CD14-positive monocyte (primary cell): Measurements from ENCODE around the gene SYTL2. TPM values are rescaled to one million over a fixed set of nuclear protein-coding genes. Genes with fewer than 3 reads are reported as not detected.

Experiments used
- DNase-seq, 3 donors: peaks; one replicate each; pipeline ENCODE4 v3.0.0-alpha.2; 2011 to 2022
- H2AFZ ChIP-seq: 2 replicates; pipeline ENCODE4 v1.6.0; 2012; ENCODE audit warnings: mild to moderate bottlenecking, low read depth, low read length, inconsistent platforms; ENCODE audit not compliant: insufficient read depth, poor library complexity, severe bottlenecking
- H3K27ac ChIP-seq, 2 donors: 1 replicate in 1 of 2; 2 replicates in 1 of 2; pipeline ENCODE4 v1.5.1; 2012 to 2013; ENCODE audit warnings: low read length in 2 of 2, control low read depth in 1 of 2, inconsistent platforms in 1 of 2, low read depth in 1 of 2, mild to moderate bottlenecking in 1 of 2
- H3K27me3 ChIP-seq, 2 donors: one replicate each; pipeline versions ENCODE4 v1.6.0 to v1.6.1; 2011 to 2013; ENCODE audit warnings: low read length in 2 of 2; ENCODE audit not compliant: control insufficient read depth in 2 of 2, insufficient read depth in 2 of 2
- H3K36me3 ChIP-seq, 2 donors: replicated peaks in 1 of 2; 1 replicate in 1 of 2; 2 replicates in 1 of 2; pipeline versions ENCODE4 v1.5.1 to v1.6.1; 2012 to 2013; ENCODE audit warnings: low read length in 2 of 2, control low read depth in 1 of 2, inconsistent platforms in 1 of 2, mild to moderate bottlenecking in 1 of 2; ENCODE audit not compliant: insufficient read depth in 2 of 2, control insufficient read depth in 1 of 2
- H3K4me1 ChIP-seq, 2 donors: 1 replicate in 1 of 2; 2 replicates in 1 of 2; pipeline versions ENCODE4 v1.5.1 to v1.6.1; 2012 to 2013; ENCODE audit warnings: low read length in 2 of 2, control low read depth in 1 of 2, inconsistent platforms in 1 of 2, mild to moderate bottlenecking in 1 of 2, moderate library complexity in 1 of 2; ENCODE audit not compliant: insufficient read depth in 2 of 2, control insufficient read depth in 1 of 2
- H3K4me2 ChIP-seq: replicated peaks from 2 replicates; pipeline ENCODE3; 2012; ENCODE audit warnings: low read length, moderate library complexity, mild to moderate bottlenecking; ENCODE audit not compliant: poor library complexity, severe bottlenecking; ENCODE audit errors: extremely low read depth
- H3K4me3 ChIP-seq, 3 experiments: fragments of 200-600 bp in 1 of 3; sonication (generic) in 1 of 3; replicated peaks in 1 of 3; 1 replicate in 2 of 3; 2 replicates in 1 of 3; pipeline ENCODE4 v1.5.1; 2011 to 2013; ENCODE audit warnings: low read length in 3 of 3, mild to moderate bottlenecking in 3 of 3, control low read depth in 2 of 3, low read depth in 2 of 3, inconsistent platforms in 1 of 3, moderate library complexity in 1 of 3
- H3K79me2 ChIP-seq: 2 replicates; pipeline ENCODE4 v1.6.0; 2012; ENCODE audit warnings: mild to moderate bottlenecking, control low read depth, inconsistent platforms, low read length, moderate library complexity; ENCODE audit not compliant: insufficient read depth
- H3K9ac ChIP-seq: 2 replicates; pipeline ENCODE4 v1.6.0; 2017; ENCODE audit warnings: low read length, mild to moderate bottlenecking; ENCODE audit not compliant: insufficient read depth, poor library complexity, severe bottlenecking
- H3K9me3 ChIP-seq, 2 donors: replicated peaks in 1 of 2; 1 replicate in 1 of 2; 2 replicates in 1 of 2; pipeline versions ENCODE4 v1.5.1 to v1.6.1; 2012 to 2013; ENCODE audit warnings: low read length in 2 of 2, control low read depth in 1 of 2; ENCODE audit not compliant: control insufficient read depth in 1 of 2, insufficient read depth in 1 of 2
- H4K20me1 ChIP-seq: 2 replicates; pipeline ENCODE4 v1.6.0; 2012; ENCODE audit warnings: mild to moderate bottlenecking, low read length, control low read depth, moderate library complexity; ENCODE audit not compliant: insufficient read depth
- H3K27ac Mint-ChIP-seq, 7 donors: one replicate each; pipeline ENCODE4 v1.8.0; 2020; ENCODE audit warnings: mild to moderate bottlenecking in 7 of 7, mixed read lengths in 7 of 7, moderate library complexity in 6 of 7, inconsistent platforms in 2 of 7
- H3K27me3 Mint-ChIP-seq, 3 donors: one replicate each; pipeline ENCODE4 v1.8.0; 2021 to 2022; ENCODE audit warnings: low read depth in 3 of 3, mild to moderate bottlenecking in 3 of 3, mixed read lengths in 3 of 3, moderate library complexity in 3 of 3, inconsistent platforms in 1 of 3
- H3K36me3 Mint-ChIP-seq, 2 donors: one replicate each; pipeline ENCODE4 v1.8.0; 2020; ENCODE audit warnings: mixed read lengths in 2 of 2, inconsistent platforms in 1 of 2, mild to moderate bottlenecking in 1 of 2
- H3K4me1 Mint-ChIP-seq: one replicate; pipeline ENCODE4 v1.8.0; 2020; ENCODE audit warnings: mild to moderate bottlenecking, mixed read lengths
- H3K4me3 Mint-ChIP-seq, 2 donors: one replicate each; pipeline ENCODE4 v1.8.0; 2020; ENCODE audit warnings: mild to moderate bottlenecking in 2 of 2, mixed read lengths in 2 of 2, moderate library complexity in 1 of 2
- H3K9me3 Mint-ChIP-seq, 7 donors: one replicate each; pipeline ENCODE4 v1.8.0; 2020 to 2022; ENCODE audit warnings: mixed read lengths in 7 of 7, mild to moderate bottlenecking in 6 of 7, moderate library complexity in 6 of 7, inconsistent platforms in 2 of 7
- WGBS: methylation state at CpG from one replicate; pipeline ENCODE4 v1.1.5; 2013; ENCODE audit warnings: missing lambda C conversion rate; ENCODE audit not compliant: insufficient coverage; 5-methylcytosine and 5-hydroxymethylcytosine counted together
- intact Hi-C, 2 donors: fragments of 100-400 bp; cut with micrococcal nuclease; formaldehyde crosslinking; loops; one replicate each; pipeline versions ENCODE4 v1.15.0 to v1.15.1; 2023
- polyA plus RNA-seq, 3 donors: library from polyadenylated mRNA; depleted of rRNA in 1 of 3; unstranded in 2 of 3; stranded (reverse) in 1 of 3; fragments of 300-500 nt in 2 of 3; fragments of >200 nt in 1 of 3; fragmentation: Illumina TruSeq in 2 of 3; gene quantifications; 1 replicate in 2 of 3; 2 replicates in 1 of 3; pipeline ENCODE4 v1.2.3, GENCODE V29; 2012 to 2021
- TF ChIP-seq, protein P1 (sequence below): fragments of 200-600 bp; IDR thresholded peaks from one replicate; pipeline ENCODE4 v1.8.0; 2022; ENCODE audit warnings: antibody characterized with exemption, mild to moderate bottlenecking

SYTL2 gene
- polyA plus RNA-seq, 3 donors = 0.30 to 0.48 (median 0.34) TPM

DNA sequence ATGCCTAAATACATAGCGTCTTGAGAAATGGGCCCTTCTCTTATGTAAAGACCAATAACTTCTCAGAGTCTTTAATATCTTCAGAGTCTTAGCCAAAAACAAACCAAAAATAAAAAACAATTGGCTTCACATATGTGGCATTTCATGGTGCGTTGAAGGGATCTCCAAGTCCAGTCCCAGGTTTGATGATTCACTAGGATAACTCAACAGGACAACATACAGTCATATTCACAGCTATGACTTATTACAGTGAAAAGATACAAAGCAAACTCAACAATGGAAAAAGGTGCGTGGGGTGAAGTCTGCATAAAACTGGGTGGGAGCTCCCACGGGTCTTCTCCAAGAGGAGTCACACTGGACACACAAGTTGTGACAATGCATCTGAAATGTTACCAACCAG, 12.6 kb downstream of the SYTL2 start:
- peaks cover 0 to 2% (median 0%) of the 10 kb centered on the region in 3 donors for H3K27me3 Mint-ChIP-seq
- Histone ChIP-seq H3K4me1 (no peaks in the 10 kb centered on the region), H3K36me3 (no peaks in the 10 kb centered on the region), H3K9me3 (no peaks in the 10 kb centered on the region), H3K27ac (no peak overlapping the region), H2AFZ (no peak overlapping the region), H3K4me2 (no peak overlapping the region), H3K9ac (no peak overlapping the region), H3K79me2 (no peaks in the 10 kb centered on the region), H4K20me1 (no peaks in the 10 kb centered on the region), H3K4me3 (no peak overlapping the region), H3K27me3 (no peaks in the 10 kb centered on the region)
- H3K4me3 Mint-ChIP-seq = no peak overlapping the region
- no peaks in the 10 kb centered on the region for H3K4me1 Mint-ChIP-seq
- TF ChIP-seq, protein P1, sequence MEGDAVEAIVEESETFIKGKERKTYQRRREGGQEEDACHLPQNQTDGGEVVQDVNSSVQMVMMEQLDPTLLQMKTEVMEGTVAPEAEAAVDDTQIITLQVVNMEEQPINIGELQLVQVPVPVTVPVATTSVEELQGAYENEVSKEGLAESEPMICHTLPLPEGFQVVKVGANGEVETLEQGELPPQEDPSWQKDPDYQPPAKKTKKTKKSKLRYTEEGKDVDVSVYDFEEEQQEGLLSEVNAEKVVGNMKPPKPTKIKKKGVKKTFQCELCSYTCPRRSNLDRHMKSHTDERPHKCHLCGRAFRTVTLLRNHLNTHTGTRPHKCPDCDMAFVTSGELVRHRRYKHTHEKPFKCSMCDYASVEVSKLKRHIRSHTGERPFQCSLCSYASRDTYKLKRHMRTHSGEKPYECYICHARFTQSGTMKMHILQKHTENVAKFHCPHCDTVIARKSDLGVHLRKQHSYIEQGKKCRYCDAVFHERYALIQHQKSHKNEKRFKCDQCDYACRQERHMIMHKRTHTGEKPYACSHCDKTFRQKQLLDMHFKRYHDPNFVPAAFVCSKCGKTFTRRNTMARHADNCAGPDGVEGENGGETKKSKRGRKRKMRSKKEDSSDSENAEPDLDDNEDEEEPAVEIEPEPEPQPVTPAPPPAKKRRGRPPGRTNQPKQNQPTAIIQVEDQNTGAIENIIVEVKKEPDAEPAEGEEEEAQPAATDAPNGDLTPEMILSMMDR = no peak
- DNase-seq = no peak
- H3K9me3 Mint-ChIP-seq = peaks cover 0 to 3% (median 0%) of the 10 kb centered on the region in 7 donors
- 94% methylated on average over 3 of the region's 4 CpGs for WGBS
- intact Hi-C loops = no loop called here
- no peaks in the 10 kb centered on the region for H3K36me3 Mint-ChIP-seq
- H3K27ac Mint-ChIP-seq = no peak overlapping the region

DNA sequence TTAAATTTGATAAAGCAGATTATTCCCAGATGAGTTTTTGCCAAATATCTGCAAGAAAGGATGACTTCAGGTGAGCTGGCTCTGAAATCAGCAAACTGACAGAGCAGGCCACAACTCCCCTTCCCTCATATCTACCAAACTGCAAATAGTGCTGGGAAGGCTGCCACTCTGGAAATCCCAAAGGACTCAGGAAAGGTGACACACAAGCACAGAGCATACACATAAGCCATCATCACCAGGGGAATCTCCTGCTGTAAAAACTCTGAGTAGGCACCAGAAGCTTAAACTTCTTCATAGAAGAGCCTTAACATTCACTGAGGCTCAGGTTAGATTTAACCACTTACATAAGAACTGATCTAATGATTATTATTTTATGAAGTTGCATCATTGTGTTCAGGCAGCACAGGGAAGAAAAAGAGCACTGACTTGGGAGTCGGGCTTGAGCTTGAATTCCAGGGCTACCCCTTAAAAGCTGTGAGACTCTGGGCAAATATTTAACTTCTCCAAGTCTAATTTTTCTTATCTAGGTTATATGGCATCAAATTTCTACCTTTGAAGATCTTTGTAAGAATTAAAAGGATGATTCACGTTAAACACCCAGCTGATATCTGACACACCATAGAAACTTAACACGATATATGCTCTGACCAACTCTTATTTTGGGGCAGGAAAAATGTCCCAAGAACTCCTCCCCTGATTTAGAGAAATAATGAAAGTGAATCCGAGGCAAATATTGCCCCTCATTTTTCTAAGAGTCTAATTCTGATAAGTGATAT, 15.0 kb downstream of the SYTL2 start:
- no peak for DNase-seq
- H3K4me1 Mint-ChIP-seq = no peaks in the 10 kb centered on the region
- intact Hi-C loops = no loop called here
- peak overlapping the region in 1 of 7 donors; percentile 73 for H3K27ac Mint-ChIP-seq
- Histone ChIP-seq H3K4me3 (no peak overlapping the region), H3K9ac (no peak overlapping the region), H3K27me3 (no peaks in the 10 kb centered on the region), H3K79me2 (no peaks in the 10 kb centered on the region), H3K36me3 (no peaks in the 10 kb centered on the region), H3K4me1 (no peaks in the 10 kb centered on the region), H4K20me1 (no peaks in the 10 kb centered on the region), H2AFZ (no peak overlapping the region), H3K4me2 (no peak overlapping the region), H3K27ac (no peak overlapping the region), H3K9me3 (no peaks in the 10 kb centered on the region)
- no peak overlapping the region for H3K4me3 Mint-ChIP-seq
- H3K36me3 Mint-ChIP-seq = no peaks in the 10 kb centered on the region
- TF ChIP-seq, protein P1 = no peak
- peaks cover 0 to 2% (median 0%) of the 10 kb centered on the region in 3 donors for H3K27me3 Mint-ChIP-seq
- no CpG with 5 or more reads among the region's 4 CpGs for WGBS
- H3K9me3 Mint-ChIP-seq = peaks cover 0 to 5% (median 0%) of the 10 kb centered on the region in 7 donors
